ENCODE measurements around the gene DCPS.

DNA sequence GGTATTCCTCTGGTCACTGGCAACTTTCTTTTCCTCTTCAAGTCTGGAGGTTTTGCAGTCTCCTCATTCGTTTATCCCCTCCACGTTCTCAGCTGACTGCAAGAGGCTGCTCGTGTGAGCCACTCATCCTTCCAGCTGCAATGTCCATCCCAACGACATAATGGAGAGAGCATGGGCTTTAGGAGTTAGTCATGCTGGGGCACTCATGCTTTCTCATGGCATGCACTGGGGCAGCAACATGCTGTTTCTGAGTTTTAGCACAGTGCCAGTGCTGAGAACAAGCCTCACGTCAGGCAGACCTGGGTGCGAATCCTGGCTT lies 7.1 kb downstream of the DCPS start:
- no peak for TF ChIP-seq ZNF396 (CRISPR knock-in tag; IDR thresholded peaks at IDR 0.05; ENCODE audit: borderline replicate concordance)
- TF ChIP-seq FOXP1 (CRISPR knock-in tag; IDR thresholded peaks at IDR 0.05; ENCODE audit: borderline replicate concordance): no peak
